Inflammatory macrophage treated with lipopolysaccharide for 1 hour (primary cell): ENCODE data around the gene CD99.
A peak's percentile ranks its signal among the peaks of the same experiment; 100 is the strongest.
"Not testable (repeated sequence)": the region's sequence is repeated elsewhere in the genome, so short reads cannot be mapped to it uniquely, and the experiment has no call there.

Experiments
- DNase-seq, 2 donors: peaks; one replicate each; pipeline ENCODE4 v3.0.0-alpha.2; 2020 to 2022

Gene CD99

GRCh38 chrX:2700405-2701320 lies 9.6 kb downstream of the CD99 start:
- no peak for DNase-seq

DNA sequence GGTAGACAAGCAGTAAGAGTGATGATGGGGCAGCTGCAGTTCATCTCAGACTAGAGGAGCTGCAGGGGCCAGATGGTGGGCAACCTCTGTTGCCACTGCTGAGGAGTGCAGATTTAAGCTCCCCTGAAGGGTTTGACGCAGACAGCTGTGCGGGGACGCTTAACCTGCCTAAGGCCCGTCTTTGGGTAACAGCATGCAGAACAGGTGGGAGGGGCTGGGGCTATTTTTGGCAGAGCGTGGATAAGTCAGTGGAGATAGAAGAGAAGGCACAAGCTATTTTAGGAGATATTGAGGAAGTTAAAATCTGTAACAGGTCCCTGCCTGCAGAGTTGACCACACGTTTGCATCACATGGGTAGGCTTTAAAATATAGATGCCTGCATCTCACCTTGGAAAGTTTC lies 10.5 kb downstream of the CD99 start:
- DNase-seq: peak in 1 of 2 donors; percentile 19

DNA sequence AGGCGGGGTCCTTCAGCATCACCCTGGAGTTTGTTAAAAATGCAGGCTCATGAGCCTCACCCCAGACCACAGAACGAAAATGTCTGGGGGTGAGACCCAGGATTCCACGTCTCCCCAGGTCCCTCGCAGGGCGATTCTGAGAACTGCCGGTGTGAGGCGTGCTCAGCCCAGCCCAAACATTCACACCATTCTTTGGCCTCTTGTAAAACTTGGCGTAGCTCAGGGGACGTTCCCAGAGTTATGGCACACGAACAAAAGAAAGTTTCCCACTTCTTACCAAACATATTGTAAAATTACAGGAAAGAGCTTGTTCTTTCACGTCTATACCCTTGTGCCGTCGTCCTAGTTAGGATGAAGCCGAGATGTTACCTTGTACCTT lies 12.9 kb downstream of the CD99 start:
- no peak for DNase-seq

GRCh38 chrX:2705046-2705832 lies 14.1 kb downstream of the CD99 start:
- DNase-seq: no peak

- DNase-seq: peak; percentile 81 to 93
These were observed 16.3 kb downstream of the CD99 start for GRCh38 chrX:2707334-2707760.

DNA sequence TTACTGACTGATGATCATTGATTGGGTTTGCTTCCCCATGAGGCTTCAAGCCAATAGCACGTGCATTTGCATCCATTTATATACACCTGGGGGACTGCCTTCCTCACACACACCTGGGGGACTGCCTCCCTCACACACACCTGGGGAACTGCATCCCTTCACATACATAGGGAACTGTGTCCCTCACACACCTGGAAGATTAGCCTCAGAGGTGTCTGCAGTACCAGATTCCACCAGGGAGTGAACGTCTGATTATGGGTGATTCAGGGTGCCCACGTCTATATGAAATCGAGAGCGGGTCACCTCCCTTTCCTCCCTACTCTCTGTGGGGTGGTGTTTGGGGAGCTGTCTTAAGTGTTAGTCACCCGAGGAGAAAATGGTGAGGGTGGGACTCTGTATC lies 16.9 kb downstream of the CD99 start:
- DNase-seq: peak in 1 of 2 donors; percentile 42

GRCh38 chrX:2708592-2709188 lies 17.6 kb downstream of the CD99 start:
- peak; percentile 47 to 68 for DNase-seq

GRCh38 chrX:2709556-2709955 lies 18.5 kb downstream of the CD99 start:
- DNase-seq: no peak

GRCh38 chrX:2710041-2710840 lies 19.1 kb downstream of the CD99 start:
- peak; percentile 92 to 99 for DNase-seq

DNA sequence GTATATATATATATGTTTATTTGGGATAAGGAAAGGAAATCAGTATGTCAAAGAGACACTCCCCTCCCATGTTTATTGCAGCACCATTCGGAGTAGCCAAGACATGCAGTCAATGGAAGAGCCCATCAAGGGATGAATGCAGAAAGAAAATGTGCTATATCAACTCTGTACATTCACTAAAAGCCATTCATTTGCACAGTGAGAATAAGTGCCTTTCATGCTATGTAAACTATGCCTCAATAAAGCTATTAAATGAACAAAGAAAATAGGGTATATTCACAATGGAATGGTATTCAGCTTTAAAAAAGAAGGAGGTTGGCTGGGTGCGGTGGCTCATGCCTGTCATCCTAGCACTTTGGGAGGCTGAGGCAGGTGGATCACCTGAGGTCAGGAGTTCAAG lies 20.3 kb downstream of the CD99 start:
- no peak for DNase-seq

- DNase-seq: no peak
These were observed 21.3 kb downstream of the CD99 start for GRCh38 chrX:2712428-2712827.

DNA sequence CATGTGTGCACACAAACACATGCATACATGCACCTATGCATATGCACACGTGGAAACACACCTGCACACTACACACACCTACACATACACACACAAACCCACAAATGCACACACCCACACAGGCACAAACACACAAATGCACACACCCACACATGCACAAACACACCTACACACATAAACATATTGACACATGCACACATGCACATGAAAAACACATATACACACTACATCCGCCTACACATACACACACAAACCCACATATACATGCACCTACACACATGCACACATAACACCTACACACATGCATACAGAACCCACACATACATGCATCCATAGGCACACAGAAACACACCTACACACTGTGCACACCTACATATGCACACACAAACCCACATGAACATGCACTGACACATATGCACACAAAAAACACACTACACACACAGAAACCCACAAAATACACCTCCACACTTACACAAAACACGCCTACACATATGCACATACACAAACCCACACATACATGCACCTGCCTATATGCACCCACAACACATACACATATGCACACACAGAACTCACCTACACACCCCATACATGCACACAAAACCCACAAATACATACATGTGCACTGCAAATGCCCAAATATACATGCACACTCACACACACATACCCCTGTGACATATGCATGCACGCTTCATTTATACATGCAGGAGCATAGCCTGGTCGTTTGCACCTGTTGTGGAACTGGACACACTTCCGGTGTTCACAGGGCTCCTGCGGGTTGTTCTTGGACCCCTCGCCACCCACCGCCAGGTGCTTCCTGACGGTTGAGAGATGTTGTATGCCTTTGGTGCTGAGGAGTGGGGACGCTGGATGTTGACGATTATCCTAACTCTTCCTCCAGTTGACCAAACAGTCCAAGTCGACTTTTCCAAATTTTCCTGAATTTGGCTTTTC lies 22.1 kb downstream of the CD99 start:
- DNase-seq: no peak

- no peak for DNase-seq
These were observed 23.5 kb downstream of the CD99 start for GRCh38 chrX:2714551-2714950.

GRCh38 chrX:2715066-2715600 lies 24.0 kb downstream of the CD99 start:
- DNase-seq: no peak

DNA sequence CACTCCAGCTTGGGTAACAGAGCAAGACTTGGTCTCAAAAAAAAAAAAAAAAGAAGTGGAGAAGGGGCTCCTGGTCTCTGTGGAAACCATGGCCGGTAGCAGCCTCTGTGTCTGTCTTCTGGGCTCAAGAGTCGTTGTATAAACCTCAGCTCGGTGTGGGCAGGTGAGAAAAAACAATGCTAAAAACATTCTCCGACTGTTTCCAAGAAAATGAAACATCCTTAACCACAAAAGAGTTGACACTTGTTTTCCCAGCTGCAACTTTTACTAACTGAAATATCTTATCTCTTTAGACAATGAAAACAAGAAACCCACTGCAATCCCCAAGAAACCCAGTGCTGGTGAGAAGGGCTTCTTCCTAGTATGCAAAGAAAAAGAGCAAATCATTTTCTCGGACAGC lies 26.2 kb downstream of the CD99 start:
- no peak for DNase-seq

GRCh38 chrX:2718821-2719220 lies 27.7 kb downstream of the CD99 start:
- peak in 1 of 2 donors; percentile 33 for DNase-seq

DNA sequence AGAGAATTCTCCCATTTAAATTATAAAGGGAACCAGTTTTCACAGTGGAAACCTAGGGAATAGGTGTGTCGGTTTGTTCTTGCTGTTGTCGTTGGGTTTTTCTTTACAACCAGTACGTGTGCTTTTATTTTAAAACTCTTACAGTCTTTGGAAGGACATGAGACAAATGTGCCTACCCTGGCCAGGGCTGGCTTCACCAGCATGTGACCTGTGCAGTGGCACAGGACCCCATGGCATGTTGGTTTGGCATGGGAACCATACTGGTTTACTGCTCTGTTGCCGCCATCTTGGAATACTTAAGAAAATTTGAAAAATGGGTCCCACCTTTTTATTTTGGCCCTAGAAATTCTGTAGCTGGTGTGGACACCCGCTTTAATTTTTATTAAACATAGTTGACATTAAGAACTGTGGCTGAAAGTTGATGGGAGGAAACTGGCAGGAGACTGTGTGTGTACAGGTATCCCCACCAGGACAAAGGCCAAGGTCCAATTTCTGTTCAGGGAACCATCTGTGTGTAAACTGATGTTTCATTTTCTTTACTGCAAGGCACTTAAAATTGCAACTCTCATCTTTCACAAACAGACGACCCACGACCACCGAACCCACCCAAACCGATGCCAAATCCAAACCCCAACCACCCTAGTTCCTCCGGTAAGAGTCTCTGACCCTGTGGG lies 28.8 kb downstream of the CD99 start:
- DNase-seq: no peak

GRCh38 chrX:2723286-2723879 lies 32.3 kb downstream of the CD99 start:
- DNase-seq: no peak

- not testable (repeated sequence) for DNase-seq
These were observed 36.2 kb downstream of the CD99 start for GRCh38 chrX:2727264-2727663.

DNA sequence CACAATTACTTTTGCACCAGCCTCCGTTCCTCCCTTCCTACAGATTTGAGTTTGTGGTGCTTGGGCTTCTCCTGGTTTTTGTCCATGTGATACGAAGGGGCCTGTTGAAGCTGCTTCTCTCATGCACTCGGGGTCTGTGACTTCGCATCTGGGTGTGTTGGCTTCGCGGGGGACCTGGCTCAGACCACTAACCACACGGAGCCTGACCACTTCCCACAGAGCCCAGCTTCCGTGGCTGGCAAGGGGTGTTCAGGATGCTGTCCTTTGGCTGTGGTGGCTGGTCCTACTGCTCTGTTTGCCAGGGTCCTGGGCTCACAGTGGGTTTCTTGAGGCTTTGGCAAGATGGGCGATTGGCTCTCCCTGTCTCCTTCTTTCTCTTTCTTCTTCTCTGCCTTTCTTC lies 41.0 kb downstream of the CD99 start:
- DNase-seq: no peak
